Fibroblast of villous mesenchyme (primary cell): ENCODE results near the gene CCNI2. TPM values are rescaled to one million over a fixed set of nuclear protein-coding genes. Genes with fewer than 3 reads are reported as not detected.
A peak's percentile ranks its signal among the peaks of the same experiment; 100 is the strongest.

Experiments used
- DNase-seq: peaks from one replicate; pipeline ENCODE4 v3.0.0-alpha.2; 2010; ENCODE audit warnings: low read depth
- H3K4me3 ChIP-seq: 2 replicates; pipeline ENCODE4 v1.5.1; 2011; ENCODE audit warnings: low read depth, mild to moderate bottlenecking, low read length
- CTCF ChIP-seq: IDR thresholded peaks from 2 replicates; pipeline ENCODE4 v1.5.1; 2012; ENCODE audit warnings: low read depth, mild to moderate bottlenecking, low read length; ENCODE audit not compliant: insufficient read depth
- total RNA-seq: library from RNA; depleted of rRNA; stranded (reverse); fragments of >200 nt; gene quantifications from 2 replicates; pipeline ENCODE4 v1.2.3, GENCODE V29; 2012

The CCNI2 gene
- total RNA-seq, 1 donor = not detected

- DNase-seq = peak; percentile 95
- no peak for TF ChIP-seq CTCF
- H3K4me3 ChIP-seq = no peak overlapping the region
These were observed 24.3 kb downstream of the CCNI2 start for GRCh38 chr5:132771503-132771998.

GRCh38 chr5:132772291-132773070 is 25.3 kb downstream of the CCNI2 start:
- no peak for DNase-seq
- H3K4me3 ChIP-seq = no peak overlapping the region
- no peak for TF ChIP-seq CTCF

GRCh38 chr5:132773114-132773513 is 25.9 kb downstream of the CCNI2 start:
- TF ChIP-seq CTCF = no peak
- H3K4me3 ChIP-seq = no peak overlapping the region
- no peak for DNase-seq

GRCh38 chr5:132773601-132774355 is 26.6 kb downstream of the CCNI2 start:
- DNase-seq = no peak
- TF ChIP-seq CTCF = no peak
- no peak overlapping the region for H3K4me3 ChIP-seq

GRCh38 chr5:132774406-132774805 is 27.2 kb downstream of the CCNI2 start:
- H3K4me3 ChIP-seq = no peak overlapping the region
- no peak for DNase-seq
- no peak for TF ChIP-seq CTCF

GRCh38 chr5:132774896-132775295 is 27.7 kb downstream of the CCNI2 start:
- no peak for TF ChIP-seq CTCF
- no peak overlapping the region for H3K4me3 ChIP-seq
- no peak for DNase-seq
